H1 (cell line): Measurements from ENCODE around the gene SCG5. TPM values are rescaled to one million over a fixed set of nuclear protein-coding genes. Genes with fewer than 3 reads are reported as not detected.

ENCODE experiments used
- BACH1 ChIP-seq: IDR thresholded peaks from 2 replicates; pipeline ENCODE4 v1.6.1; 2012; ENCODE audit warnings: low read length, improper control_type of control experiment
- HDAC6 ChIP-seq: IDR thresholded peaks from one replicate; pipeline ENCODE4 v1.7.1; 2012; ENCODE audit warnings: low read depth, mild to moderate bottlenecking, inconsistent platforms, low read length, moderate library complexity
- JUND ChIP-seq: IDR thresholded peaks from 2 replicates; pipeline ENCODE4 v1.6.1; 2011; ENCODE audit warnings: mild to moderate bottlenecking, improper control_type of control experiment, low read length
- RFX5 ChIP-seq: IDR thresholded peaks from 2 replicates; pipeline ENCODE4 v1.6.1; 2011; ENCODE audit warnings: low read depth, low read length, improper control_type of control experiment, borderline replicate concordance
- RNF2 ChIP-seq: fragments of 200-900, 300-1000 bp; sonication (generic); IDR thresholded peaks from 2 replicates; pipeline ENCODE4 v1.7.1; 2016; ENCODE audit warnings: borderline replicate concordance, low read depth, mild to moderate bottlenecking, antibody characterized with exemption, low read length; ENCODE audit not compliant: poor library complexity, severe bottlenecking; ENCODE audit errors: missing control alignments
- SP1 ChIP-seq: IDR thresholded peaks from 2 replicates; pipeline ENCODE4 v1.6.1; 2011; ENCODE audit warnings: low read depth, low read length
- SP2 ChIP-seq: IDR thresholded peaks from 2 replicates; pipeline ENCODE4 v1.6.1; 2012; ENCODE audit warnings: mild to moderate bottlenecking, low read length, inconsistent platforms
- TCF12 ChIP-seq: IDR thresholded peaks from 2 replicates; pipeline ENCODE4 v1.6.1; 2011; ENCODE audit warnings: low read depth, mild to moderate bottlenecking, low read length
- polyA plus RNA-seq, 7 experiments: library from polyadenylated mRNA; depleted of rRNA in 3 of 7; stranded (reverse) in 5 of 7; unstranded in 2 of 7; fragments of >200 nt in 5 of 7; fragments of 200-250 nt in 2 of 7; gene quantifications; 1 replicate in 5 of 7; 2 replicates in 1 of 7; 4 replicates in 1 of 7; pipeline versions ENCODE4 v1.2.1 to v1.2.3, GENCODE V29; 2011 to 2013; ENCODE audit warnings: missing spikeins in 2 of 7, mixed read lengths in 2 of 7
- total RNA-seq: library from RNA; stranded (reverse); fragmentation: NEBNext Ultra II Directional; extraction: Animal tissue kit (Norgen Biotek cat#: 25700); gene quantifications from 2 replicates; pipeline ENCODE4 v1.2.1, GENCODE V29; 2021
- TF ChIP-seq, protein P1 (sequence below): fragments of 300-600 bp; sonication (generic); IDR thresholded peaks from 2 replicates; pipeline ENCODE4 v1.7.1; 2012; ENCODE audit warnings: low read length, moderate library complexity, mild to moderate bottlenecking, inconsistent platforms; ENCODE audit not compliant: insufficient replicate concordance
- TF ChIP-seq, protein P2 (sequence below): IDR thresholded peaks from 2 replicates; pipeline ENCODE4 v1.6.1; 2012; ENCODE audit warnings: inconsistent platforms

Gene SCG5
- total and polyA plus RNA-seq, 2 of the 8 experiments (the other 6 are each of a cell fraction or from before 2014, with no cell fraction given): 18.7 to 19.9 TPM

DNA sequence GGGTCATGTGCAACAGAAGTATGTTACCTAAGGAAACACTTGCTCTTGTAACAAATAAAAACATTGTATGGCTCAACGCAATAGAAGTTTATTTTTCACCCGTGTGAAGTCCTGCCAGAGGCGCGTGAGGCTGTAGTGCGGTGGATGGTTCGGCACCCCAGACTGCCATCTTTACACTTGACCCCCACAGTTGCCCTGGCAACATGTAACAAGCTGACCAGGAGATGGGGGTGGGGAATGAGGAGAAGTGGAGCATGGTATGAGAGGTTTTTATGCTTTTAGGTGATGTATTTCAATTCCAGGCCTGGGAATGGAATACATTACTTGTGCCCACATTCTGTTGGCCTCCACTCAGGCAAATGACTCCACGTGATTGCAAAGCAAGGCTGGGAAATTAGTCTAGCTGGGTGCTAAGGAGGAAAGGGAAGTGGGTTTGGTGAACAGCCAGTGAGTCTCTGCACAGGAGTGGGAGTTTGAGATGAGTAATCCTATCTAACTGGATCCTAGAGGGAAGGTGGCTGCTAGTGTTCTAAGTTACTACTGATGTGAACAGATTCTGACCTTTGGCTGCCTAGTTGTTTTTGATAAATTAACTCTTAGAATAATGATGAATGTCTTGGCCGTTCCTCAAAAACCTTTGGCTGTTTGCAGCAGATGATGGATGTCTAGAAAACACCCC is 42.5 kb downstream of the SCG5 start (continued):
- TF ChIP-seq, protein P1, sequence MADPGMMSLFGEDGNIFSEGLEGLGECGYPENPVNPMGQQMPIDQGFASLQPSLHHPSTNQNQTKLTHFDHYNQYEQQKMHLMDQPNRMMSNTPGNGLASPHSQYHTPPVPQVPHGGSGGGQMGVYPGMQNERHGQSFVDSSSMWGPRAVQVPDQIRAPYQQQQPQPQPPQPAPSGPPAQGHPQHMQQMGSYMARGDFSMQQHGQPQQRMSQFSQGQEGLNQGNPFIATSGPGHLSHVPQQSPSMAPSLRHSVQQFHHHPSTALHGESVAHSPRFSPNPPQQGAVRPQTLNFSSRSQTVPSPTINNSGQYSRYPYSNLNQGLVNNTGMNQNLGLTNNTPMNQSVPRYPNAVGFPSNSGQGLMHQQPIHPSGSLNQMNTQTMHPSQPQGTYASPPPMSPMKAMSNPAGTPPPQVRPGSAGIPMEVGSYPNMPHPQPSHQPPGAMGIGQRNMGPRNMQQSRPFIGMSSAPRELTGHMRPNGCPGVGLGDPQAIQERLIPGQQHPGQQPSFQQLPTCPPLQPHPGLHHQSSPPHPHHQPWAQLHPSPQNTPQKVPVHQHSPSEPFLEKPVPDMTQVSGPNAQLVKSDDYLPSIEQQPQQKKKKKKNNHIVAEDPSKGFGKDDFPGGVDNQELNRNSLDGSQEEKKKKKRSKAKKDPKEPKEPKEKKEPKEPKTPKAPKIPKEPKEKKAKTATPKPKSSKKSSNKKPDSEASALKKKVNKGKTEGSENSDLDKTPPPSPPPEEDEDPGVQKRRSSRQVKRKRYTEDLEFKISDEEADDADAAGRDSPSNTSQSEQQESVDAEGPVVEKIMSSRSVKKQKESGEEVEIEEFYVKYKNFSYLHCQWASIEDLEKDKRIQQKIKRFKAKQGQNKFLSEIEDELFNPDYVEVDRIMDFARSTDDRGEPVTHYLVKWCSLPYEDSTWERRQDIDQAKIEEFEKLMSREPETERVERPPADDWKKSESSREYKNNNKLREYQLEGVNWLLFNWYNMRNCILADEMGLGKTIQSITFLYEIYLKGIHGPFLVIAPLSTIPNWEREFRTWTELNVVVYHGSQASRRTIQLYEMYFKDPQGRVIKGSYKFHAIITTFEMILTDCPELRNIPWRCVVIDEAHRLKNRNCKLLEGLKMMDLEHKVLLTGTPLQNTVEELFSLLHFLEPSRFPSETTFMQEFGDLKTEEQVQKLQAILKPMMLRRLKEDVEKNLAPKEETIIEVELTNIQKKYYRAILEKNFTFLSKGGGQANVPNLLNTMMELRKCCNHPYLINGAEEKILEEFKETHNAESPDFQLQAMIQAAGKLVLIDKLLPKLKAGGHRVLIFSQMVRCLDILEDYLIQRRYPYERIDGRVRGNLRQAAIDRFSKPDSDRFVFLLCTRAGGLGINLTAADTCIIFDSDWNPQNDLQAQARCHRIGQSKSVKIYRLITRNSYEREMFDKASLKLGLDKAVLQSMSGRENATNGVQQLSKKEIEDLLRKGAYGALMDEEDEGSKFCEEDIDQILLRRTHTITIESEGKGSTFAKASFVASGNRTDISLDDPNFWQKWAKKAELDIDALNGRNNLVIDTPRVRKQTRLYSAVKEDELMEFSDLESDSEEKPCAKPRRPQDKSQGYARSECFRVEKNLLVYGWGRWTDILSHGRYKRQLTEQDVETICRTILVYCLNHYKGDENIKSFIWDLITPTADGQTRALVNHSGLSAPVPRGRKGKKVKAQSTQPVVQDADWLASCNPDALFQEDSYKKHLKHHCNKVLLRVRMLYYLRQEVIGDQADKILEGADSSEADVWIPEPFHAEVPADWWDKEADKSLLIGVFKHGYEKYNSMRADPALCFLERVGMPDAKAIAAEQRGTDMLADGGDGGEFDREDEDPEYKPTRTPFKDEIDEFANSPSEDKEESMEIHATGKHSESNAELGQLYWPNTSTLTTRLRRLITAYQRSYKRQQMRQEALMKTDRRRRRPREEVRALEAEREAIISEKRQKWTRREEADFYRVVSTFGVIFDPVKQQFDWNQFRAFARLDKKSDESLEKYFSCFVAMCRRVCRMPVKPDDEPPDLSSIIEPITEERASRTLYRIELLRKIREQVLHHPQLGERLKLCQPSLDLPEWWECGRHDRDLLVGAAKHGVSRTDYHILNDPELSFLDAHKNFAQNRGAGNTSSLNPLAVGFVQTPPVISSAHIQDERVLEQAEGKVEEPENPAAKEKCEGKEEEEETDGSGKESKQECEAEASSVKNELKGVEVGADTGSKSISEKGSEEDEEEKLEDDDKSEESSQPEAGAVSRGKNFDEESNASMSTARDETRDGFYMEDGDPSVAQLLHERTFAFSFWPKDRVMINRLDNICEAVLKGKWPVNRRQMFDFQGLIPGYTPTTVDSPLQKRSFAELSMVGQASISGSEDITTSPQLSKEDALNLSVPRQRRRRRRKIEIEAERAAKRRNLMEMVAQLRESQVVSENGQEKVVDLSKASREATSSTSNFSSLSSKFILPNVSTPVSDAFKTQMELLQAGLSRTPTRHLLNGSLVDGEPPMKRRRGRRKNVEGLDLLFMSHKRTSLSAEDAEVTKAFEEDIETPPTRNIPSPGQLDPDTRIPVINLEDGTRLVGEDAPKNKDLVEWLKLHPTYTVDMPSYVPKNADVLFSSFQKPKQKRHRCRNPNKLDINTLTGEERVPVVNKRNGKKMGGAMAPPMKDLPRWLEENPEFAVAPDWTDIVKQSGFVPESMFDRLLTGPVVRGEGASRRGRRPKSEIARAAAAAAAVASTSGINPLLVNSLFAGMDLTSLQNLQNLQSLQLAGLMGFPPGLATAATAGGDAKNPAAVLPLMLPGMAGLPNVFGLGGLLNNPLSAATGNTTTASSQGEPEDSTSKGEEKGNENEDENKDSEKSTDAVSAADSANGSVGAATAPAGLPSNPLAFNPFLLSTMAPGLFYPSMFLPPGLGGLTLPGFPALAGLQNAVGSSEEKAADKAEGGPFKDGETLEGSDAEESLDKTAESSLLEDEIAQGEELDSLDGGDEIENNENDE: no peak
- no peak for TF ChIP-seq BACH1
- TF ChIP-seq, protein P2, sequence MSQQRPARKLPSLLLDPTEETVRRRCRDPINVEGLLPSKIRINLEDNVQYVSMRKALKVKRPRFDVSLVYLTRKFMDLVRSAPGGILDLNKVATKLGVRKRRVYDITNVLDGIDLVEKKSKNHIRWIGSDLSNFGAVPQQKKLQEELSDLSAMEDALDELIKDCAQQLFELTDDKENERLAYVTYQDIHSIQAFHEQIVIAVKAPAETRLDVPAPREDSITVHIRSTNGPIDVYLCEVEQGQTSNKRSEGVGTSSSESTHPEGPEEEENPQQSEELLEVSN: no peak
- TF ChIP-seq HDAC6: no peak
- no peak for TF ChIP-seq SP1
- TF ChIP-seq SP2: no peak
- no peak for TF ChIP-seq RFX5
- no peak for TF ChIP-seq JUND
- no peak for TF ChIP-seq RNF2
- no peak for TF ChIP-seq TCF12
